Stimulated activated naive CD8-positive, alpha-beta T cell treated with anti-CD3 and anti-CD28 coated beads, Interleukin-15, amount 100 ng/mL, for 72 hours (primary cell): ENCODE results near the gene CCDC178.
"Not testable (repeated sequence)": the region's sequence is repeated elsewhere in the genome, so short reads cannot be mapped to it uniquely, and the experiment has no call there.

Experiments
- ATAC-seq: fragments of 150-1000 bp; cut with Tn5 transposase; 2 replicates; pipeline ENCODE4 v1.10.0; 2021; ENCODE audit warnings: mild to moderate bottlenecking, moderate library complexity
- DNase-seq, 2 donors: peaks; one replicate each; pipeline ENCODE4 v3.0.0; 2021 to 2022
- H3K27ac Mint-ChIP-seq, 2 donors: one replicate each; pipeline ENCODE4 v1.8.0; 2022; ENCODE audit warnings: mild to moderate bottlenecking in 2 of 2, mixed read lengths in 2 of 2, moderate library complexity in 2 of 2
- H3K27me3 Mint-ChIP-seq: one replicate; pipeline ENCODE4 v1.8.0; 2022; ENCODE audit warnings: mixed read lengths
- H3K4me1 Mint-ChIP-seq: one replicate; pipeline ENCODE4 v1.8.0; 2022; ENCODE audit warnings: mild to moderate bottlenecking, mixed read lengths
- H3K4me3 Mint-ChIP-seq, 2 donors: one replicate each; pipeline ENCODE4 v1.8.0; 2022; ENCODE audit warnings: mild to moderate bottlenecking in 2 of 2, mixed read lengths in 2 of 2, moderate library complexity in 1 of 2
- H3K9me3 Mint-ChIP-seq, 2 donors: one replicate each; pipeline ENCODE4 v1.8.0; 2022; ENCODE audit warnings: mixed read lengths in 2 of 2

Gene CCDC178

GRCh38 chr18:32974421-32975162 is 465.9 kb downstream of the CCDC178 start:
- no peaks in the 10 kb centered on the region for H3K4me1 Mint-ChIP-seq
- ATAC-seq (no peak), DNase-seq (no peak)
- no peaks in the 10 kb centered on the region for H3K27me3 Mint-ChIP-seq
- no peaks in the 10 kb centered on the region for H3K9me3 Mint-ChIP-seq
- no peak overlapping the region for H3K4me3 Mint-ChIP-seq
- H3K27ac Mint-ChIP-seq = no peak overlapping the region

GRCh38 chr18:32968248-32968647 is 472.3 kb downstream of the CCDC178 start:
- no peak for DNase-seq
- ATAC-seq = no peak
- Mint-ChIP-seq H3K4me3 (no peak overlapping the region), H3K9me3 (no peaks in the 10 kb centered on the region), H3K27ac (no peak overlapping the region), H3K4me1 (no peaks in the 10 kb centered on the region), H3K27me3 (no peaks in the 10 kb centered on the region)

GRCh38 chr18:32966141-32966540 is 474.4 kb downstream of the CCDC178 start:
- no peaks in the 10 kb centered on the region for H3K9me3 Mint-ChIP-seq
- no peak overlapping the region for H3K27ac Mint-ChIP-seq
- no peaks in the 10 kb centered on the region for H3K4me1 Mint-ChIP-seq
- DNase-seq (no peak), ATAC-seq (no peak)
- no peaks in the 10 kb centered on the region for H3K27me3 Mint-ChIP-seq
- H3K4me3 Mint-ChIP-seq = no peak overlapping the region

GRCh38 chr18:32961538-32961937 is 479.0 kb downstream of the CCDC178 start:
- Mint-ChIP-seq H3K9me3 (no peaks in the 10 kb centered on the region), H3K27ac (no peak overlapping the region), H3K4me1 (no peaks in the 10 kb centered on the region), H3K27me3 (no peaks in the 10 kb centered on the region), H3K4me3 (no peak overlapping the region)
- ATAC-seq (no peak), DNase-seq (no peak)

- no peak for ATAC-seq
- no peak overlapping the region for H3K4me3 Mint-ChIP-seq
- H3K27ac Mint-ChIP-seq = no peak overlapping the region
- no peaks in the 10 kb centered on the region for H3K9me3 Mint-ChIP-seq
- no peaks in the 10 kb centered on the region for H3K4me1 Mint-ChIP-seq
- DNase-seq = no peak
- no peaks in the 10 kb centered on the region for H3K27me3 Mint-ChIP-seq
Measured at GRCh38 chr18:32958746-32959145, 481.8 kb downstream of the CCDC178 start.

GRCh38 chr18:32956591-32957315 is 483.8 kb downstream of the CCDC178 start:
- H3K27ac Mint-ChIP-seq = no peak overlapping the region
- no peak overlapping the region for H3K4me3 Mint-ChIP-seq
- H3K27me3 Mint-ChIP-seq = no peaks in the 10 kb centered on the region
- ATAC-seq (no peak), DNase-seq (no peak)
- H3K9me3 Mint-ChIP-seq = peaks cover 6 to 9% of the 10 kb centered on the region in 2 donors
- H3K4me1 Mint-ChIP-seq = no peaks in the 10 kb centered on the region

GRCh38 chr18:32952318-32952717 is 488.2 kb downstream of the CCDC178 start:
- DNase-seq, ATAC-seq, H3K27me3 Mint-ChIP-seq, H3K27ac Mint-ChIP-seq, H3K4me3 Mint-ChIP-seq, H3K4me1 Mint-ChIP-seq, H3K9me3 Mint-ChIP-seq: not testable (repeated sequence)

GRCh38 chr18:32937597-32937996 is 502.9 kb downstream of the CCDC178 start:
- no peaks in the 10 kb centered on the region for H3K9me3 Mint-ChIP-seq
- no peaks in the 10 kb centered on the region for H3K4me1 Mint-ChIP-seq
- no peak overlapping the region for H3K4me3 Mint-ChIP-seq
- H3K27ac Mint-ChIP-seq = no peak overlapping the region
- no peak for ATAC-seq
- no peaks in the 10 kb centered on the region for H3K27me3 Mint-ChIP-seq
- DNase-seq = no peak

GRCh38 chr18:32937066-32937465 is 503.5 kb downstream of the CCDC178 start:
- ATAC-seq (no peak), DNase-seq (no peak)
- H3K4me1 Mint-ChIP-seq = no peaks in the 10 kb centered on the region
- H3K9me3 Mint-ChIP-seq = no peaks in the 10 kb centered on the region
- no peaks in the 10 kb centered on the region for H3K27me3 Mint-ChIP-seq
- no peak overlapping the region for H3K4me3 Mint-ChIP-seq
- H3K27ac Mint-ChIP-seq = no peak overlapping the region

- no peak for DNase-seq
- no peak overlapping the region for H3K27ac Mint-ChIP-seq
- no peaks in the 10 kb centered on the region for H3K4me1 Mint-ChIP-seq
- ATAC-seq = no peak
- no peaks in the 10 kb centered on the region for H3K27me3 Mint-ChIP-seq
- no peaks in the 10 kb centered on the region for H3K9me3 Mint-ChIP-seq
- H3K4me3 Mint-ChIP-seq = no peak overlapping the region
Measured at GRCh38 chr18:32934201-32934600, 506.3 kb downstream of the CCDC178 start.

- Mint-ChIP-seq H3K4me3 (no peak overlapping the region), H3K27ac (peak overlapping the region in 1 of 2 donors; percentile 19), H3K9me3 (peaks cover 0 to 5% of the 10 kb centered on the region in 2 donors), H3K4me1 (no peaks in the 10 kb centered on the region), H3K27me3 (no peaks in the 10 kb centered on the region)
- ATAC-seq (peak; percentile 78), DNase-seq (no peak)
Measured at GRCh38 chr18:32930695-32931301, 509.7 kb downstream of the CCDC178 start.

- Mint-ChIP-seq H3K27ac (no peak overlapping the region), H3K9me3 (peaks cover 0 to 5% of the 10 kb centered on the region in 2 donors), H3K4me1 (no peaks in the 10 kb centered on the region), H3K4me3 (no peak overlapping the region), H3K27me3 (no peaks in the 10 kb centered on the region)
- ATAC-seq = no peak
- no peak for DNase-seq
Measured at GRCh38 chr18:32929213-32929612, 511.3 kb downstream of the CCDC178 start.

GRCh38 chr18:32922951-32923430 is 517.5 kb downstream of the CCDC178 start:
- no peak overlapping the region for H3K4me3 Mint-ChIP-seq
- H3K4me1 Mint-ChIP-seq = no peaks in the 10 kb centered on the region
- H3K9me3 Mint-ChIP-seq = peaks cover 0 to 7% of the 10 kb centered on the region in 2 donors
- H3K27me3 Mint-ChIP-seq = no peaks in the 10 kb centered on the region
- ATAC-seq (no peak), DNase-seq (no peak)
- H3K27ac Mint-ChIP-seq = no peak overlapping the region

- no peak overlapping the region for H3K4me3 Mint-ChIP-seq
- ATAC-seq = no peak
Measured at GRCh38 chr18:32920796-32921787, 519.4 kb downstream of the CCDC178 start.

GRCh38 chr18:32919799-32920198 is 520.7 kb downstream of the CCDC178 start:
- DNase-seq (no peak), ATAC-seq (peak; percentile 59)
- Mint-ChIP-seq H3K27ac (peak overlapping the region in 1 of 2 donors; percentile 72), H3K4me3 (no peak overlapping the region), H3K4me1 (no peaks in the 10 kb centered on the region), H3K27me3 (no peaks in the 10 kb centered on the region), H3K9me3 (peaks cover 4 to 7% of the 10 kb centered on the region in 2 donors)

More at GRCh38 chr18:32920796-32921787, 519.4 kb downstream of the CCDC178 start:
- Mint-ChIP-seq H3K9me3 (peaks cover 4 to 7% of the 10 kb centered on the region in 2 donors), H3K27ac (peak overlapping the region in 1 of 2 donors; percentile 3), H3K4me1 (no peaks in the 10 kb centered on the region), H3K27me3 (no peaks in the 10 kb centered on the region)
- no peak for DNase-seq
